CD4-positive, alpha-beta T cell (primary cell): ENCODE data around the gene SPA17. TPM values are rescaled to one million over a fixed set of nuclear protein-coding genes. Genes with fewer than 3 reads are reported as not detected.
A peak's percentile ranks its signal among the peaks of the same experiment; 100 is the strongest.

Experiments
- ATAC-seq: fragments of 200-7000 bp; cut with Tn5 transposase; one replicate; pipeline ENCODE4 v1.10.0; 2022; ENCODE audit warnings: mild to moderate bottlenecking; ENCODE audit not compliant: poor library complexity
- CTCF ChIA-PET: fragments of 350-600 bp; sonication (Branson Sonifier 250); formaldehyde crosslinking; loops from one replicate; lab custom pipeline; 2021; ENCODE audit warnings: antibody characterized with exemption, inconsistent platforms; lab: Charles Lee
- POLR2A ChIA-PET: fragments of 350-600 bp; sonication (Branson Sonifier 250); formaldehyde crosslinking; loops from one replicate; lab custom pipeline; 2021; ENCODE audit warnings: antibody characterized with exemption, inconsistent platforms; lab: Charles Lee
- DNase-seq, 14 experiments: peaks; one replicate each; pipeline ENCODE4 v3.0.0-alpha.2; 2013 to 2020; ENCODE audit warnings: mixed read lengths in 2 of 14
- H3K27ac ChIP-seq, 2 donors: one replicate each; pipeline versions ENCODE4 v1.5.1 to v1.7.0; 2013; ENCODE audit warnings: low read length in 2 of 2, low read depth in 1 of 2, mild to moderate bottlenecking in 1 of 2
- H3K27me3 ChIP-seq, 2 experiments: 1 replicate in 1 of 2; 2 replicates in 1 of 2; pipeline versions ENCODE4 v1.6.1 to v1.7.0; 2013; ENCODE audit warnings: low read length in 2 of 2, control low read depth in 1 of 2, mild to moderate bottlenecking in 1 of 2, moderate library complexity in 1 of 2; ENCODE audit not compliant: insufficient read depth in 2 of 2, control insufficient read depth in 1 of 2
- H3K36me3 ChIP-seq: one replicate; pipeline ENCODE4 v1.6.1; 2013; ENCODE audit warnings: low read length, control low read depth; ENCODE audit not compliant: insufficient read depth
- H3K4me1 ChIP-seq: one replicate; pipeline ENCODE4 v1.6.1; 2013; ENCODE audit warnings: low read length, control low read depth; ENCODE audit not compliant: insufficient read depth
- H3K4me3 ChIP-seq: one replicate; pipeline ENCODE4 v1.5.1; 2013; ENCODE audit warnings: mild to moderate bottlenecking, low read length, moderate library complexity
- H3K9me3 ChIP-seq, 2 experiments: 1 replicate in 1 of 2; 2 replicates in 1 of 2; pipeline versions ENCODE4 v1.6.1 to v1.7.0; 2013; ENCODE audit warnings: low read length in 2 of 2, mild to moderate bottlenecking in 2 of 2, control low read depth in 1 of 2, moderate library complexity in 1 of 2; ENCODE audit not compliant: control insufficient read depth in 1 of 2, insufficient read depth in 1 of 2
- H3K27ac Mint-ChIP-seq: one replicate; pipeline ENCODE4 v1.8.0; 2020; ENCODE audit warnings: mixed read lengths
- H3K27me3 Mint-ChIP-seq: one replicate; pipeline ENCODE4 v1.8.0; 2021; ENCODE audit warnings: mixed read lengths
- H3K36me3 Mint-ChIP-seq: one replicate; pipeline ENCODE4 v1.8.0; 2021; ENCODE audit warnings: low read depth, mixed read lengths
- H3K4me1 Mint-ChIP-seq: one replicate; pipeline ENCODE4 v1.8.0; 2021; ENCODE audit warnings: low read depth, mixed read lengths
- H3K4me3 Mint-ChIP-seq: one replicate; pipeline ENCODE4 v1.8.0; 2020; ENCODE audit warnings: mild to moderate bottlenecking, mixed read lengths
- H3K9me3 Mint-ChIP-seq: one replicate; pipeline ENCODE4 v1.8.0; 2020; ENCODE audit warnings: mixed read lengths
- CTCF ChIP-seq: fragments of 200-600 bp; IDR thresholded peaks from one replicate; pipeline ENCODE4 v1.8.0; 2022; ENCODE audit warnings: antibody characterized with exemption, mild to moderate bottlenecking
- intact Hi-C, 2 experiments: fragments of 100-400 bp; cut with DNase I in 1 of 2; cut with micrococcal nuclease in 1 of 2; formaldehyde crosslinking; loops; one replicate each; pipeline versions ENCODE4 v1.15.1 to v1.9.0; 2023 to 2025; cut with DNase I, micrococcal nuclease
- total RNA-seq, 174 experiments: library from RNA in 2 of 174; stranded (reverse) in 2 of 174; gene quantifications; one replicate each; pipeline ENCODE4 v1.2.3 and lab custom pipeline; 2021 to 2026

The SPA17 gene
- total RNA-seq, 2 experiments from 2014 or later: 0.16 TPM; not detected in 1

GRCh38 chr11:124627546-124627945 lies 46.2 kb upstream of the SPA17 start:
- DNase-seq: no peak
- H3K36me3 Mint-ChIP-seq: peaks cover 87% of the 10 kb centered on the region
- POLR2A ChIA-PET: no interaction called here
- Histone ChIP-seq H3K36me3 (peaks cover 74% of the 10 kb centered on the region), H3K4me3 (no peak overlapping the region), H3K27ac (no peak overlapping the region), H3K9me3 (no peaks in the 10 kb centered on the region), H3K4me1 (peaks cover 11% of the 10 kb centered on the region), H3K27me3 (no peaks in the 10 kb centered on the region)
- intact Hi-C loops: loop anchor here in 1 of 2 experiments (2.0 to 10.0 kb wide), 3 partner anchors 169 to 1437 kb away; partner anchors contain the start of genes CDON, DDX25 and PUS3
- CTCF ChIA-PET: interaction anchor here (1.4 kb wide), 1 partner anchor 17 kb away, joined by 5 read pairs; no protein-coding TSS in a partner anchor
- H3K27me3 Mint-ChIP-seq: no peaks in the 10 kb centered on the region
- no peak overlapping the region for H3K4me3 Mint-ChIP-seq
- no peak for TF ChIP-seq CTCF
- H3K27ac Mint-ChIP-seq: peak overlapping the region; percentile 45
- no peaks in the 10 kb centered on the region for H3K9me3 Mint-ChIP-seq
- no peak for ATAC-seq
- peaks cover 43% of the 10 kb centered on the region for H3K4me1 Mint-ChIP-seq

- no peaks in the 10 kb centered on the region for H3K9me3 ChIP-seq
- H3K27me3 ChIP-seq: no peaks in the 10 kb centered on the region
- H3K27me3 Mint-ChIP-seq: no peaks in the 10 kb centered on the region
- H3K36me3 ChIP-seq: peaks cover 86% of the 10 kb centered on the region
- ChIA-PET CTCF (no interaction called here), POLR2A (no interaction called here)
- H3K4me3 Mint-ChIP-seq: no peak overlapping the region
- no peak for DNase-seq
- H3K4me1 Mint-ChIP-seq: peaks cover 22% of the 10 kb centered on the region
- no peak overlapping the region for H3K4me3 ChIP-seq
- H3K36me3 Mint-ChIP-seq: peaks cover 88% of the 10 kb centered on the region
- H3K27ac Mint-ChIP-seq: no peak overlapping the region
- ATAC-seq: no peak
- H3K27ac ChIP-seq: no peak overlapping the region
- intact Hi-C loops: loop anchor here in 1 of 2 experiments (5.0 to 10.0 kb wide), 2 partner anchors 1272 to 1435 kb away; partner anchors contain the start of genes CDON, DDX25 and PUS3
- H3K9me3 Mint-ChIP-seq: no peaks in the 10 kb centered on the region
- TF ChIP-seq CTCF: no peak
- peaks cover 5% of the 10 kb centered on the region for H3K4me1 ChIP-seq
These were observed 43.7 kb upstream of the SPA17 start for GRCh38 chr11:124629961-124630360.

- Histone ChIP-seq H3K27ac (no peak overlapping the region), H3K4me3 (no peak overlapping the region), H3K9me3 (no peaks in the 10 kb centered on the region), H3K27me3 (no peaks in the 10 kb centered on the region), H3K36me3 (peaks cover 74% of the 10 kb centered on the region), H3K4me1 (no peaks in the 10 kb centered on the region)
- DNase-seq (no peak), ATAC-seq (no peak)
- Mint-ChIP-seq H3K27me3 (no peaks in the 10 kb centered on the region), H3K4me3 (no peak overlapping the region), H3K36me3 (peaks cover 89% of the 10 kb centered on the region), H3K27ac (no peak overlapping the region), H3K4me1 (no peaks in the 10 kb centered on the region), H3K9me3 (no peaks in the 10 kb centered on the region)
- CTCF ChIA-PET: no interaction called here
- no peak for TF ChIP-seq CTCF
- POLR2A ChIA-PET: no interaction called here
- intact Hi-C loops: no loop called here
These were observed 40.3 kb upstream of the SPA17 start for GRCh38 chr11:124633355-124633754.
